ENCODE results near the gene L3MBTL4.

The L3MBTL4 gene

GRCh38 chr18:5963267-5963666 lies 451.4 kb downstream of the L3MBTL4 start:
- Mint-ChIP-seq H3K36me3 (no peaks in the 10 kb centered on the region), H3K9me3 (ENCODE audit: low read depth) (no peaks in the 10 kb centered on the region), H3K27ac (no peak overlapping the region), H3K4me1 (ENCODE audit: low read depth) (peaks cover 30% of the 10 kb centered on the region), H3K27me3 (no peaks in the 10 kb centered on the region), H3K4me3 (no peak overlapping the region)

- Mint-ChIP-seq H3K27ac (no peak overlapping the region), H3K36me3 (no peaks in the 10 kb centered on the region), H3K4me3 (no peak overlapping the region), H3K9me3 (ENCODE audit: low read depth) (no peaks in the 10 kb centered on the region), H3K4me1 (ENCODE audit: low read depth) (peaks cover 30% of the 10 kb centered on the region), H3K27me3 (no peaks in the 10 kb centered on the region)
Observed at GRCh38 chr18:5962362-5962761, 452.3 kb downstream of the L3MBTL4 start.

GRCh38 chr18:5961828-5962150 lies 452.9 kb downstream of the L3MBTL4 start:
- no peaks in the 10 kb centered on the region for H3K36me3 Mint-ChIP-seq
- H3K27ac Mint-ChIP-seq, result no peak overlapping the region
- no peaks in the 10 kb centered on the region for H3K27me3 Mint-ChIP-seq
- H3K9me3 Mint-ChIP-seq (ENCODE audit: low read depth), result no peaks in the 10 kb centered on the region
- peaks cover 28% of the 10 kb centered on the region for H3K4me1 Mint-ChIP-seq (ENCODE audit: low read depth)
- no peak overlapping the region for H3K4me3 Mint-ChIP-seq

GRCh38 chr18:5961097-5961827 lies 453.4 kb downstream of the L3MBTL4 start:
- Mint-ChIP-seq H3K4me1 (ENCODE audit: low read depth) (peaks cover 23% of the 10 kb centered on the region), H3K4me3 (no peak overlapping the region), H3K27me3 (no peaks in the 10 kb centered on the region), H3K9me3 (ENCODE audit: low read depth) (no peaks in the 10 kb centered on the region), H3K27ac (no peak overlapping the region), H3K36me3 (no peaks in the 10 kb centered on the region)

- Mint-ChIP-seq H3K9me3 (ENCODE audit: low read depth) (no peaks in the 10 kb centered on the region), H3K36me3 (no peaks in the 10 kb centered on the region), H3K27ac (no peak overlapping the region), H3K27me3 (no peaks in the 10 kb centered on the region), H3K4me1 (ENCODE audit: low read depth) (no peaks in the 10 kb centered on the region), H3K4me3 (no peak overlapping the region)
Observed at GRCh38 chr18:5958822-5959221, 455.9 kb downstream of the L3MBTL4 start.

GRCh38 chr18:5955861-5956260 lies 458.9 kb downstream of the L3MBTL4 start:
- Mint-ChIP-seq H3K27me3 (no peaks in the 10 kb centered on the region), H3K4me1 (ENCODE audit: low read depth) (no peaks in the 10 kb centered on the region), H3K9me3 (ENCODE audit: low read depth) (no peaks in the 10 kb centered on the region), H3K36me3 (no peaks in the 10 kb centered on the region), H3K4me3 (no peak overlapping the region), H3K27ac (no peak overlapping the region)

GRCh38 chr18:5951515-5952091 lies 463.1 kb downstream of the L3MBTL4 start:
- Mint-ChIP-seq H3K27ac (no peak overlapping the region), H3K4me1 (ENCODE audit: low read depth) (no peaks in the 10 kb centered on the region), H3K4me3 (no peak overlapping the region), H3K27me3 (no peaks in the 10 kb centered on the region), H3K9me3 (ENCODE audit: low read depth) (no peaks in the 10 kb centered on the region), H3K36me3 (no peaks in the 10 kb centered on the region)

GRCh38 chr18:5948781-5949180 lies 465.9 kb downstream of the L3MBTL4 start:
- Mint-ChIP-seq H3K4me1 (ENCODE audit: low read depth) (no peaks in the 10 kb centered on the region), H3K4me3 (no peak overlapping the region), H3K27ac (no peak overlapping the region), H3K9me3 (ENCODE audit: low read depth) (no peaks in the 10 kb centered on the region), H3K27me3 (peaks cover 1% of the 10 kb centered on the region), H3K36me3 (no peaks in the 10 kb centered on the region)

GRCh38 chr18:5948237-5948636 lies 466.5 kb downstream of the L3MBTL4 start:
- peaks cover 1% of the 10 kb centered on the region for H3K27me3 Mint-ChIP-seq
- H3K9me3 Mint-ChIP-seq (ENCODE audit: low read depth), result no peaks in the 10 kb centered on the region
- no peaks in the 10 kb centered on the region for H3K36me3 Mint-ChIP-seq
- no peaks in the 10 kb centered on the region for H3K4me1 Mint-ChIP-seq (ENCODE audit: low read depth)
- no peak overlapping the region for H3K4me3 Mint-ChIP-seq
- no peak overlapping the region for H3K27ac Mint-ChIP-seq

- no peak overlapping the region for H3K27ac Mint-ChIP-seq
- H3K4me1 Mint-ChIP-seq (ENCODE audit: low read depth), result no peaks in the 10 kb centered on the region
- no peaks in the 10 kb centered on the region for H3K36me3 Mint-ChIP-seq
- no peaks in the 10 kb centered on the region for H3K9me3 Mint-ChIP-seq (ENCODE audit: low read depth)
- H3K4me3 Mint-ChIP-seq, result no peak overlapping the region
- H3K27me3 Mint-ChIP-seq, result peaks cover 1% of the 10 kb centered on the region
Observed at GRCh38 chr18:5944448-5944847, 470.3 kb downstream of the L3MBTL4 start.

GRCh38 chr18:5943514-5943913 lies 471.2 kb downstream of the L3MBTL4 start:
- no peak overlapping the region for H3K27ac Mint-ChIP-seq
- no peaks in the 10 kb centered on the region for H3K36me3 Mint-ChIP-seq
- H3K27me3 Mint-ChIP-seq, result peaks cover 1% of the 10 kb centered on the region
- H3K4me1 Mint-ChIP-seq (ENCODE audit: low read depth), result no peaks in the 10 kb centered on the region
- no peak overlapping the region for H3K4me3 Mint-ChIP-seq
- no peaks in the 10 kb centered on the region for H3K9me3 Mint-ChIP-seq (ENCODE audit: low read depth)

- Mint-ChIP-seq H3K4me1 (ENCODE audit: low read depth) (no peaks in the 10 kb centered on the region), H3K27ac (no peak overlapping the region), H3K4me3 (no peak overlapping the region), H3K27me3 (peaks cover 1% of the 10 kb centered on the region), H3K9me3 (ENCODE audit: low read depth) (no peaks in the 10 kb centered on the region), H3K36me3 (no peaks in the 10 kb centered on the region)
Observed at GRCh38 chr18:5942591-5942990, 472.1 kb downstream of the L3MBTL4 start.

GRCh38 chr18:5941890-5942289 lies 472.8 kb downstream of the L3MBTL4 start:
- Mint-ChIP-seq H3K27me3 (peaks cover 3% of the 10 kb centered on the region), H3K9me3 (ENCODE audit: low read depth) (no peaks in the 10 kb centered on the region), H3K27ac (no peak overlapping the region), H3K36me3 (no peaks in the 10 kb centered on the region), H3K4me3 (no peak overlapping the region), H3K4me1 (ENCODE audit: low read depth) (no peaks in the 10 kb centered on the region)

GRCh38 chr18:5939801-5940667 lies 474.7 kb downstream of the L3MBTL4 start:
- H3K27me3 Mint-ChIP-seq, result peaks cover 2% of the 10 kb centered on the region
- H3K27ac Mint-ChIP-seq, result no peak overlapping the region
- no peaks in the 10 kb centered on the region for H3K36me3 Mint-ChIP-seq
- H3K9me3 Mint-ChIP-seq (ENCODE audit: low read depth), result no peaks in the 10 kb centered on the region
- H3K4me3 Mint-ChIP-seq, result no peak overlapping the region
- H3K4me1 Mint-ChIP-seq (ENCODE audit: low read depth), result no peaks in the 10 kb centered on the region

GRCh38 chr18:5937795-5938194 lies 476.9 kb downstream of the L3MBTL4 start:
- Mint-ChIP-seq H3K36me3 (no peaks in the 10 kb centered on the region), H3K4me1 (ENCODE audit: low read depth) (no peaks in the 10 kb centered on the region), H3K27ac (no peak overlapping the region), H3K9me3 (ENCODE audit: low read depth) (no peaks in the 10 kb centered on the region), H3K27me3 (peaks cover 6% of the 10 kb centered on the region), H3K4me3 (no peak overlapping the region)

Data from activated naive CD8-positive, alpha-beta T cell (primary cell).